Small intestine (tissue), 7 donors: Measurements from ENCODE around the gene KCNE1. TPM values are rescaled to one million over a fixed set of nuclear protein-coding genes. Genes with fewer than 3 reads are reported as not detected.
A peak's percentile ranks its signal among the peaks of the same experiment; 100 is the strongest.

Experiments used
- DNase-seq, 2 donors: peaks; one replicate each; pipeline versions ENCODE4 v3.0.0 to v3.0.0-alpha.2; 2013
- FAIRE-seq: peaks from 2 replicates; lab custom pipeline; 2012; peaks lifted over from hg19 to GRCh38; lab: Jason Lieb, UNC
- H3K27ac ChIP-seq, 3 donors: one replicate each; pipeline ENCODE4 v1.5.1; 2013; ENCODE audit warnings: low read length in 2 of 3, mild to moderate bottlenecking in 2 of 3, control low read depth in 1 of 3, inconsistent platforms in 1 of 3, low read depth in 1 of 3, moderate library complexity in 1 of 3
- H3K27me3 ChIP-seq, 3 donors: one replicate each; pipeline ENCODE4 v1.6.1; 2013; ENCODE audit warnings: low read length in 3 of 3, inconsistent platforms in 1 of 3; ENCODE audit not compliant: control insufficient read depth in 3 of 3, insufficient read depth in 3 of 3
- H3K36me3 ChIP-seq, 3 donors: one replicate each; pipeline ENCODE4 v1.6.1; 2013; ENCODE audit warnings: low read length in 3 of 3, inconsistent platforms in 1 of 3, low read depth in 1 of 3, mild to moderate bottlenecking in 1 of 3, moderate library complexity in 1 of 3; ENCODE audit not compliant: control insufficient read depth in 3 of 3, insufficient read depth in 2 of 3
- H3K4me1 ChIP-seq, 3 donors: one replicate each; pipeline ENCODE4 v1.6.1; 2013; ENCODE audit warnings: low read length in 2 of 3, inconsistent platforms in 1 of 3, low read depth in 1 of 3, mild to moderate bottlenecking in 1 of 3, moderate library complexity in 1 of 3; ENCODE audit not compliant: control insufficient read depth in 3 of 3, insufficient read depth in 2 of 3
- H3K4me3 ChIP-seq, 3 donors: one replicate each; pipeline ENCODE4 v1.5.1; 2013; ENCODE audit warnings: low read length in 3 of 3, control low read depth in 1 of 3, inconsistent platforms in 1 of 3, low read depth in 1 of 3, mild to moderate bottlenecking in 1 of 3, moderate library complexity in 1 of 3
- H3K9me3 ChIP-seq, 2 donors: one replicate each; pipeline ENCODE4 v1.6.1; 2013; ENCODE audit warnings: low read depth in 1 of 2, low read length in 1 of 2; ENCODE audit not compliant: control insufficient read depth in 2 of 2, insufficient read depth in 1 of 2
- WGBS, 3 donors: extraction: QIAGEN DNeasy Blood & Tissue Kit; methylation state at CpG; one replicate each; pipeline ENCODE4 v1.1.7; 2013; 5-methylcytosine and 5-hydroxymethylcytosine counted together
- polyA plus RNA-seq, 4 donors: library from polyadenylated mRNA; stranded (reverse) in 3 of 4; unstranded in 1 of 4; fragments of 200-250 nt in 3 of 4; fragments of 120-200 nt in 1 of 4; gene quantifications; one replicate each; pipeline versions ENCODE4 v1.2.1 to v1.2.3, GENCODE V29; 2013
- donor health status: healthy with polysubstance abuse.
- donor health status: control.
- donor health status: control.
- donor health status: Bipolar disorder and iron deficiency.
- donor health status: healthy.

Gene KCNE1
- polyA plus RNA-seq, 4 donors, result 0.37 to 0.38 TPM; not detected in 2

DNA sequence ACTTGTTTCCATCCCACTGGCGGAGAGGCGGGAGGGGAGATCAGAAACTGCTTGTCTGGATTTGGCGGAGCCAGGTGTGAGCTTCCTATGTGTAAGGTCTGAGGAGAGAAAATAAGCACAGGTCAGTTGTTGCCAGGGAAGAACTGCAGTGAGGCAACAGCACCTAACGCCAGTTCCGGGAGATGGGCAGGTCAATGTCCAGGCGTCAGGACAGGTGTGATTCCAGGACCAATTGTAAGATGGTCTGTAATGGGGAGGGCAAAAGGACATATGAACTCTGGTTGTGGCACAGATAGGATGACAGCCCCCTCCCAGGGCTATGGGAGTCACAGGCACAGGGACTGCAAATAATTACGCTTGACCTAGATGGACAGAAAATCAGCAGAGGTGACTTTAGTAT is 9.6 kb upstream of the KCNE1 start:
- peaks cover 10 to 55% (median 11%) of the 10 kb centered on the region in 3 donors for H3K4me1 ChIP-seq
- H3K27me3 ChIP-seq, result no peaks in the 10 kb centered on the region
- H3K9me3 ChIP-seq, result no peaks in the 10 kb centered on the region
- H3K36me3 ChIP-seq, result peaks cover 0 to 53% (median 12%) of the 10 kb centered on the region in 3 donors
- H3K4me3 ChIP-seq, result no peak overlapping the region
- FAIRE-seq (no peak), DNase-seq (peak; percentile 52 to 57)
- 68 to 88% (median 87%) methylated on average over 7 of the region's 7 CpGs for WGBS, 3 donors
- peak overlapping the region; percentile 77 to 93 (median 81) for H3K27ac ChIP-seq

DNA sequence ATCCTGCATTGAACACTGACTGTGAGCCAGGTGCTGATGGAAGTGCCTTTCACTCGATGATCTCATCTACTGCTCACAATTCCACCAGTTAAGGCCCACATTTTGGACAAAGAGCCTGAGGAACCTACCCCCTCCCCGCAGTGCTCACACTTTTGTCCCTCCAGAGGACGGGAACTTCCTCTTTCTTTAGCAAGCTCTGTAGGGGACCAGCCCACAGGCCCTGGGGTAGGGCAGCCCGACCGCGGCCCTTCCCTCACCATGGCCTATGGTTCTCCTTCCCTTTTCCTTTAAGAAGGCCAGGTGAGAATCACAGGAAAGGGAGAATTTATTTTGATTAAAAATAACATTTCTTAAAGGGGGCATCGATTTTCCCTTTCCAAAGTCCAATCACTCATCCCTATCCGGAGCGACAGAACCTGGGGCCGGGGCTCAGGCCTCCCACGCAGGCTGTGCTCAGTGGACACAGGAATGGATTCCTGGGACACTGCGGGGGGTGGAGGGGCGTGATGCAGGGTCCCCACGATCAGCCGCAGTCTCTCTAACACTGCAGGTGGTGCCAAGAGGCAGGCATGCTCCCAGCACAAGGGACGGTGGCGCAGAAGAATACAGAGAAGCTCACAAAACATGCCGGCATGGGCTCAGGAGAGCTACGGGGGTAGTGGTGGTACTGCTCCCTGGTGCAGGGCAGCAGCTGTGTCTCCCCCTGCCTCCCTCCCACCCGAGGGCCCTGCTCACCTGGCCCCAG is 8.9 kb upstream of the KCNE1 start:
- FAIRE-seq, result no peak
- DNase-seq, result no peak
- no peaks in the 10 kb centered on the region for H3K27me3 ChIP-seq
- H3K4me1 ChIP-seq, result peaks cover 10 to 51% (median 11%) of the 10 kb centered on the region in 3 donors
- peaks cover 0 to 53% (median 12%) of the 10 kb centered on the region in 3 donors for H3K36me3 ChIP-seq
- WGBS, 3 donors, result 88 to 95% (median 90%) methylated on average over 20 of the region's 20 CpGs
- no peak overlapping the region for H3K4me3 ChIP-seq
- H3K9me3 ChIP-seq, result no peaks in the 10 kb centered on the region
- H3K27ac ChIP-seq, result peak overlapping the region in 2 of 3 donors; percentile 77 to 93

DNA sequence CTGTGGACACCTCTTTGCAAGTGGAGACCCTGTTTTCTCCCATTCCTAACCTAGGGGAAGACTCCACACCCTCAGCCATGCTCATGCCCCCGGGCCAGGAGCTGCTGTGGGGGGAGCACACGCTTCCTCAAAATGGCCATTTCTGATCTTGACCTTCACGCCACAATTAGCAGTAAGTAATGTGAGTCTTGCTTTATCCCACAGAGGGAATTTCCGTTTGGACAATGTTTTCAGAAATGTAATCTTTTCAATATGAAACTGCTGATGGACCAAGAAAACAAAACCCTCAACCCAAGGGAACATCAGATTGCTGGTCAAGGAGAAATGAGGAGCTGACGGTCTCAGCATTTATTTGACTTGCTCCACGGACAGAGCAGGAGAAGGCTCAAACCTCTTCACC is 8.3 kb upstream of the KCNE1 start:
- DNase-seq (no peak), FAIRE-seq (no peak)
- Histone ChIP-seq H3K27me3 (no peaks in the 10 kb centered on the region), H3K4me3 (no peak overlapping the region), H3K27ac (peak overlapping the region in 1 of 3 donors; percentile 32), H3K36me3 (peaks cover 0 to 53% (median 12%) of the 10 kb centered on the region in 3 donors), H3K9me3 (no peaks in the 10 kb centered on the region), H3K4me1 (peaks cover 10 to 45% (median 11%) of the 10 kb centered on the region in 3 donors)
- WGBS, 3 donors, result 88 to 96% (median 88%) methylated on average over 6 of the region's 6 CpGs

DNA sequence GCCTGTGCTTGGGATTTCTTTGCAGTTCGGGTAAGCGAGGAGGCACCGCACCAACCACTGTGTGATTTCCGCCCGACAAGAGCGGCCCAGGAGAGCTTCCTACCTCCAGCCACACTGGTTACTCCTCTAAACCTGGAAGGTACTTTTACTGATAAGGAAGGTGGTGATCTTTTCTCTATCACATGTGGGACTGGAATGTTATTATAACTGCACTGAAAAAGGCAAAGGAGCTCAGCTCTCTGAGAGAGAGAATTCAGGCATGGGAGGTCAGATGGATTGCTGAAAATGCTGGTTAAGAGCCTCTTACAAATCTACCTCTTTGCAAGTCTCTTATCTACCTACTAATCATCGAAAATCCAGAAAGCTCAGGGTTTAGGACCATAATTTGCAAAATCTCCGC is 7.7 kb upstream of the KCNE1 start:
- H3K36me3 ChIP-seq, result peaks cover 0 to 50% (median 12%) of the 10 kb centered on the region in 3 donors
- FAIRE-seq, result no peak
- 90 to 98% (median 97%) methylated on average over 8 of the region's 8 CpGs for WGBS, 3 donors
- no peak for DNase-seq
- H3K4me3 ChIP-seq, result no peak overlapping the region
- no peaks in the 10 kb centered on the region for H3K9me3 ChIP-seq
- H3K4me1 ChIP-seq, result peaks cover 10 to 40% (median 10%) of the 10 kb centered on the region in 3 donors
- no peaks in the 10 kb centered on the region for H3K27me3 ChIP-seq
- H3K27ac ChIP-seq, result no peak overlapping the region

DNA sequence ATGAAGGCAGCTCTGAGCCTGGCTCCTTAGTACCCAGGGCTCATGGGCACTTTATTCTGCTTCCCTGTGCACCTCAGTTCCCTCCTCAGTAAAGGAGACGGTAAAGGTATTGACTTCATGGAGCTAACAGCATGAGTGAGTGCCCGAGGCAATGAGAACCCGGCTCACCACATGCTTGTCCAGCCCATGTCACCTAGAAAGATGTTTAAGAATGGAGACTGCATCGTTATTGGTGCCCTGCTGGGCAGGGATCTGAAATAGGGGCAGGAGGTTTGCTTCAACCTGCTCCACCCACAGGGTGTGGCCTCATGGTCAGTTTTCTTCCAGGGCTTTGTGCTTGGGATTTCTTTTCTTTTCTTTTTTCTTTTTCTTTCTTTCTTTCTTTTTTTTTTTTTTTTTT is 7.0 kb upstream of the KCNE1 start:
- no peak for FAIRE-seq
- Histone ChIP-seq H3K27me3 (no peaks in the 10 kb centered on the region), H3K36me3 (peaks cover 0 to 50% (median 12%) of the 10 kb centered on the region in 3 donors), H3K4me3 (no peak overlapping the region), H3K27ac (no peak overlapping the region), H3K4me1 (peaks cover 8 to 35% (median 10%) of the 10 kb centered on the region in 3 donors), H3K9me3 (no peaks in the 10 kb centered on the region)
- DNase-seq, result no peak
- 87 to 92% (median 88%) methylated on average over 4 of the region's 4 CpGs for WGBS, 3 donors

DNA sequence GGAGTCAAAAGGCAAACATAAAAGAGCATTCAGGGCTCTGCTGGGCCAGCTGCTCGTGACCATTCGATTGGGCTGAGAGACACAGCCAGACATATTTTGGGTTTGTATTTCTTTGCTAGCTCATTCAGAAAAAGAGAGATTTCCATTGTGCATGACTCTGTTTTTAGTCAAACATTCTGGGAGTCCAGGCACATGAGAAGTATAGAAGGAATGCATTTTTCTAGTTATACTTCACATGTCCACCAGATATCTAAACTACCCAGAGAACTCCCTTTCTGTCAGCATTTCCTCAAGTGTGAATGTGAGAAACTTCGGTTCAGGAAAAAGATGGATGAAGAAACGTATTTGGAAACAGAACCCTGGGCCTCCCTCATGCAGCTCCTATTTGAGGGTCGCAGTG is 6.3 kb upstream of the KCNE1 start:
- Histone ChIP-seq H3K27ac (no peak overlapping the region), H3K4me1 (peaks cover 8 to 28% (median 10%) of the 10 kb centered on the region in 3 donors), H3K4me3 (no peak overlapping the region), H3K36me3 (peaks cover 0 to 50% (median 12%) of the 10 kb centered on the region in 3 donors), H3K9me3 (no peaks in the 10 kb centered on the region), H3K27me3 (no peaks in the 10 kb centered on the region)
- FAIRE-seq, result no peak
- WGBS, 3 donors, result 89 to 95% (median 93%) methylated on average over 5 of the region's 5 CpGs
- no peak for DNase-seq

DNA sequence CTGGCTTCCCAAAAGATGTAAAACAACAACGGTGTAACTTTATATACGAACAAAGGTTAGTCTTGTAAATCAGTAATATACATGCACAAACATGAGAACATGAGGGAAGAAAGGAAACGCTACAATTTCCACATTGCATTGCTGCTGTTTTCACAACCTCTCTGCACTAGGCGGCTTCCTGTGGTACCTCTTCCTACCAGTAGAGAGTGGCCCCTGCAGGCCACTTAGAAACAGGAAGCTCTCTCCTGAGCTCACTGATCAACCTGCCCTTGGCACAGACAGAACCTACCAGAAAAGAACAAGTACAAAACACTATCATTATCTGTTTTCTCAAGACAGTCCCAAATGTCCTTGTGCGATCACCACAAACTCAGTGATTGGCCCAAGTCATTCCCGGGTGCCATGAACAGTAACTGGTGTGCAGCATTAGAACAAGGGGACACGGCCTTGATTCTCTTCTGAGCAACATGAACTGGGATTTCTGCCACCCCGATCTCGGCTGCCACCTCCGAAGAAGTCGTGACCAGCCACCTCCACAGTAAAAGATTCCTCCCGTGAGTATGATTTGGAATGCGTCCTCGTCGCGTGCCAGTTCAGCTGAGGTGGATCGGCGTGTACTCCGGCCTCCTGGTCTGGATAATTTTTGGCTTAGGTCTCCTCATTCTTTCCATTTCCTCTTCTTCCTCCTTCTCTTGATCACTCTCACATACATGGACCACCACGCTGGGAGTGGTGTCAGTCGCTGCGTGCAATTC is 5.7 kb upstream of the KCNE1 start:
- Histone ChIP-seq H3K4me1 (peaks cover 7 to 22% (median 7%) of the 10 kb centered on the region in 3 donors), H3K27ac (no peak overlapping the region), H3K9me3 (no peaks in the 10 kb centered on the region), H3K36me3 (peaks cover 0 to 45% (median 12%) of the 10 kb centered on the region in 3 donors), H3K4me3 (no peak overlapping the region), H3K27me3 (no peaks in the 10 kb centered on the region)
- DNase-seq, result peak in 1 of 2 donors; percentile 12
- 87 to 91% (median 91%) methylated on average over 22 of the region's 22 CpGs for WGBS, 3 donors
- no peak for FAIRE-seq

DNA sequence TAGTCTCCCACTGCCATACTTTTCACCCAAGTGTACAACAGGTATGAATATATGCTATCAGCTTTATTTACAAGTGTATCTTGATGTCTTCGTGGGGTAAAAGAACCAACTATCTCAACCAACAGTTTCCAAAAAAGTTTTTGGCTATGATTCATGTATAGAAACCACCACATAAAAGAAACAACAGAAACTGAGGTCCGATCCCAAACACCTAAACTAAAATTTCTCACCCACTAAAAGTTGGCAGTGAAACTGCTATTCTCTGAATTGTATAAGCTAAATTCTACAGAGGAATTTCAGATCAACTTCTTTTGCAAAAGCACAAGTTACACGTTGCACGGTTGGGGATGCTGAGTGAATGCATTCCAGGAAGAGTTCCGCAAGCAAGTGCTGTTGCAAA is 5.0 kb upstream of the KCNE1 start:
- Histone ChIP-seq H3K4me1 (peaks cover 4 to 16% (median 5%) of the 10 kb centered on the region in 3 donors), H3K27me3 (no peaks in the 10 kb centered on the region), H3K4me3 (no peak overlapping the region), H3K36me3 (peaks cover 0 to 40% (median 12%) of the 10 kb centered on the region in 3 donors), H3K27ac (no peak overlapping the region), H3K9me3 (no peaks in the 10 kb centered on the region)
- DNase-seq, result no peak
- FAIRE-seq, result no peak
- WGBS, 3 donors, result 77 to 90% (median 84%) methylated on average over 5 of the region's 5 CpGs
